Panc1 (cell line): ENCODE measurements around the gene FAM13A.

Experiments
- SIN3A ChIP-seq: IDR thresholded peaks from 2 replicates; pipeline ENCODE4 v1.6.1; 2012; ENCODE audit warnings: low read depth, mild to moderate bottlenecking, low read length, moderate library complexity, borderline replicate concordance; ENCODE audit not compliant: insufficient read depth
- TCF7L2 ChIP-seq: IDR thresholded peaks from 2 replicates; pipeline ENCODE4 v1.6.1; 2011; ENCODE audit warnings: mild to moderate bottlenecking, low read depth, low read length, inconsistent platforms
- TF ChIP-seq, protein P1 (sequence below): fragments of 450-650 bp; IDR thresholded peaks from 2 replicates; pipeline ENCODE4 v1.5.1; 2017; ENCODE audit warnings: mild to moderate bottlenecking
- TF ChIP-seq, protein P2 (sequence below), 2 experiments: IDR thresholded peaks; 2 replicates each; pipeline ENCODE4 v1.6.1; 2011 to 2012; ENCODE audit warnings: low read depth in 2 of 2, control low read depth in 1 of 2, low read length in 1 of 2, mild to moderate bottlenecking in 1 of 2, moderate library complexity in 1 of 2; ENCODE audit not compliant: insufficient read depth in 1 of 2

DNA sequence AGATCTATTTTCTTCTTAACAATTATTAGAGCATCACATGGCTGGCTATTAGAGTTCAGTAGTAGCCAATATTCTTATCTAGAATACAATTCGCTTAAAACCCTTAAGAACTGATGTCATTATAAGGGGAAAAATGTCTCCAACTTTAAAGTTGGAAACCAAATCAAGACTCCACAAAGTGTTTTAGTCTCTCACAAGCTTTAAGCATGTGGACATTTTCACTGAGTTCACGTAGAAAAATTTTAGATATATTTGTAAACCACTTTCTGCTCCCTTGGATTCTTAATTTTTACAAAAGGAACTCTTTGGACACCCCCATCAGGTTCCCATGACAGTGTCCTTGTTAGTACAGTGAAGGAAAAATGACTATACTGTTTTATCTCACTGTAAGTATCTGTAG, 235.5 kb downstream of the FAM13A start:
- TF ChIP-seq, protein P1, sequence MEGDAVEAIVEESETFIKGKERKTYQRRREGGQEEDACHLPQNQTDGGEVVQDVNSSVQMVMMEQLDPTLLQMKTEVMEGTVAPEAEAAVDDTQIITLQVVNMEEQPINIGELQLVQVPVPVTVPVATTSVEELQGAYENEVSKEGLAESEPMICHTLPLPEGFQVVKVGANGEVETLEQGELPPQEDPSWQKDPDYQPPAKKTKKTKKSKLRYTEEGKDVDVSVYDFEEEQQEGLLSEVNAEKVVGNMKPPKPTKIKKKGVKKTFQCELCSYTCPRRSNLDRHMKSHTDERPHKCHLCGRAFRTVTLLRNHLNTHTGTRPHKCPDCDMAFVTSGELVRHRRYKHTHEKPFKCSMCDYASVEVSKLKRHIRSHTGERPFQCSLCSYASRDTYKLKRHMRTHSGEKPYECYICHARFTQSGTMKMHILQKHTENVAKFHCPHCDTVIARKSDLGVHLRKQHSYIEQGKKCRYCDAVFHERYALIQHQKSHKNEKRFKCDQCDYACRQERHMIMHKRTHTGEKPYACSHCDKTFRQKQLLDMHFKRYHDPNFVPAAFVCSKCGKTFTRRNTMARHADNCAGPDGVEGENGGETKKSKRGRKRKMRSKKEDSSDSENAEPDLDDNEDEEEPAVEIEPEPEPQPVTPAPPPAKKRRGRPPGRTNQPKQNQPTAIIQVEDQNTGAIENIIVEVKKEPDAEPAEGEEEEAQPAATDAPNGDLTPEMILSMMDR: no peak
- TF ChIP-seq, protein P2, sequence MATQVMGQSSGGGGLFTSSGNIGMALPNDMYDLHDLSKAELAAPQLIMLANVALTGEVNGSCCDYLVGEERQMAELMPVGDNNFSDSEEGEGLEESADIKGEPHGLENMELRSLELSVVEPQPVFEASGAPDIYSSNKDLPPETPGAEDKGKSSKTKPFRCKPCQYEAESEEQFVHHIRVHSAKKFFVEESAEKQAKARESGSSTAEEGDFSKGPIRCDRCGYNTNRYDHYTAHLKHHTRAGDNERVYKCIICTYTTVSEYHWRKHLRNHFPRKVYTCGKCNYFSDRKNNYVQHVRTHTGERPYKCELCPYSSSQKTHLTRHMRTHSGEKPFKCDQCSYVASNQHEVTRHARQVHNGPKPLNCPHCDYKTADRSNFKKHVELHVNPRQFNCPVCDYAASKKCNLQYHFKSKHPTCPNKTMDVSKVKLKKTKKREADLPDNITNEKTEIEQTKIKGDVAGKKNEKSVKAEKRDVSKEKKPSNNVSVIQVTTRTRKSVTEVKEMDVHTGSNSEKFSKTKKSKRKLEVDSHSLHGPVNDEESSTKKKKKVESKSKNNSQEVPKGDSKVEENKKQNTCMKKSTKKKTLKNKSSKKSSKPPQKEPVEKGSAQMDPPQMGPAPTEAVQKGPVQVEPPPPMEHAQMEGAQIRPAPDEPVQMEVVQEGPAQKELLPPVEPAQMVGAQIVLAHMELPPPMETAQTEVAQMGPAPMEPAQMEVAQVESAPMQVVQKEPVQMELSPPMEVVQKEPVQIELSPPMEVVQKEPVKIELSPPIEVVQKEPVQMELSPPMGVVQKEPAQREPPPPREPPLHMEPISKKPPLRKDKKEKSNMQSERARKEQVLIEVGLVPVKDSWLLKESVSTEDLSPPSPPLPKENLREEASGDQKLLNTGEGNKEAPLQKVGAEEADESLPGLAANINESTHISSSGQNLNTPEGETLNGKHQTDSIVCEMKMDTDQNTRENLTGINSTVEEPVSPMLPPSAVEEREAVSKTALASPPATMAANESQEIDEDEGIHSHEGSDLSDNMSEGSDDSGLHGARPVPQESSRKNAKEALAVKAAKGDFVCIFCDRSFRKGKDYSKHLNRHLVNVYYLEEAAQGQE (IDR thresholded peaks at IDR 0.05; ENCODE audit: insufficient read depth in 1 of 2, low read depth in 2 of 2, low read length in 1 of 2): no peak
- no peak for TF ChIP-seq SIN3A
- no peak for TF ChIP-seq TCF7L2
